Urothelium cell line (cell line): ENCODE data around the gene LRRC4C.
"Not testable (repeated sequence)": the region's sequence is repeated elsewhere in the genome, so short reads cannot be mapped to it uniquely, and the experiment has no call there.

ENCODE experiments used
- DNase-seq: peaks from one replicate; pipeline ENCODE4 v3.0.0; 2011; ENCODE audit warnings: low spot score, mixed read lengths
- FAIRE-seq: peaks from 2 replicates; lab custom pipeline; 2011; peaks lifted over from hg19 to GRCh38; lab: Jason Lieb, UNC

Gene LRRC4C

GRCh38 chr11:40924915-40925314 is 534.5 kb downstream of the LRRC4C start:
- FAIRE-seq (no peak), DNase-seq (no peak)

DNA sequence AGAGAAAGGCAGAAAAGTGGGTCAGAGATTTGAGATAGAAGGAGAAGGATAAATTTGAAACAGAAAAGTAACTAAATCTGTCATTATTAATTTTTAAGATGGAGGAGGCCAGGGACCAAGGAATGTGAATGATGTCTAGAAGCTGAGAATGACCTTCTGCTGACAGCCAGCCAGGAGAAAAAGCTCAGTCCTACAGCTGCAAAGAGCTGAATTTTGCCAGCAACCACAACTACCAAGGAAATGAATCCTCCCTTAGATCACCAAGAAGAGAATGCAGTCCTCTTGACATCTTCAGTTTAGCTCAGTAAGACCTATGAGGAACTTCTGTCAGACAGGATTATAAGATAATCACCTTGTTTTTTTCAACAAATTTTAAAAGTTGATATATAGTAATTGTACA is 538.2 kb downstream of the LRRC4C start:
- no peak for DNase-seq
- no peak for FAIRE-seq

- not testable (repeated sequence) for FAIRE-seq, DNase-seq
Measured at GRCh38 chr11:40910774-40911173, 548.7 kb downstream of the LRRC4C start.

GRCh38 chr11:40894501-40894900 is 565.0 kb downstream of the LRRC4C start:
- FAIRE-seq: no peak
- no peak for DNase-seq

DNA sequence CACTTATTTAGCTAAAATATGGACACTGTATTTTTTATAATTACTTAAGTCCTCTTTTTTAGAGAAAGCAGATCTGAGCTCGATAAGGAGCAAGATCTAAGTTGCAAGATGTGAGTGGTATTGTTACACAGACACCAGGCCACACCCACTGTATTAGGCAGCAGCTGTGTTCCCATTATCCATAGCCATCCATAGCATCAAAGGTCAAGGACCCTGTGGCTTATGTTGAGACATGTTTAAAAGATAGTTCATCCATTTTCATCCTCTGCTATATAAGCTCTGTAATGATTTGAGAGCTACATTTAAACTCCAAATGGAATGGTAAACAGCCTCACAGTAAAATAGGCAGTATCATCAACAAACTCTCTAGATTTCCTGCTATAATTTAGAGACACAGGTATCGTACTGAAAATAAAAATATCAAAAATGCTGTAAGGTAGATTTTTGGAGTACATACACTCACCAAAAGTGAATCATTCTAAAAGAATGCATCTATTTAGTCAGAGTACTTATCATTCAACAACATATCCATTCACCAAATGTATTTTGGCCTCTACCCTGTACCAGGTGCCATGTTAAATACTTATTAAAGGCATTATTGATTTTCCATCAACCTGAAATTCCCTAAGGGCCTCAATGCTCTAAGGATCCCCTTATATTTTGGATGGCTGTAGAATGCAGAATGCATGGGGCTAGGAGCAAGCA is 574.0 kb downstream of the LRRC4C start:
- no peak for FAIRE-seq
- DNase-seq: no peak

DNA sequence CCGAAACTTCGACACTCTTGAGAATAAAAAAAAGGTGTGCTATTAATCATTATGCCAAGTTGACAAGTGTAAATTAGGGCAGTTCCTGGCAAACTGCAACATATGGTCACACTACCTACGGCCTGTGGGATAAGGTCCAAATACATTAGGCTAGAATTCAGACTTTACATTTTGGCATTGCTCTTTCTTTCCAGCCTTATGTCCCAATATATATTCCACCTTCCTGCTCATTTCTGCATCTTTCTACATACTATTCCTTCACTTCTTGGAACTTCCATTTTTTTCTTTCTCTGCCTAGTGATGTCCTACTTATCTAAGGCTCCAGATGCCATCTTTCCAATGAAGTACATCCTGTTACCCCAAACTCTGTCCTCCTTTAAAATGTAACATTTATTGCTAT is 577.2 kb downstream of the LRRC4C start:
- DNase-seq (no peak), FAIRE-seq (no peak)

GRCh38 chr11:40879911-40880310 is 579.5 kb downstream of the LRRC4C start:
- no peak for DNase-seq

DNA sequence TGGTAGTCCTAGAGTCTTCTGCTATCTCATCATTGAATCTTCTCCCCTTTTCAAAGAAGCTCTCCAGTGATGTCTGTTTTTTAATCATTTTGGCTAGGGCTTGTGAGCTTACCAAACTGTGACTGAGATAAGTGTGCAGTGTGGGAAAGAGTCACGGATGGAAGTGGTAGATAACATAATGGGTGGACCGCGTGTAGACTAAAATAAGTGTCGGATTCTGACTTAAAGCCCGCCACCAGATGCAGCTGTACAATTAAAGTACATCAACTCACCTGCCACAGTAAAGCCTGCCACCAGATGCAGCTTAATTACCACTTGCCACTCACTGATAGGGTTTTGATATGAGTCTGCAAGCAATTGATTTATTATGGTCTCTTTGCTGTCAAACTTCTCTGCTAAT is 581.5 kb downstream of the LRRC4C start:
- DNase-seq (no peak), FAIRE-seq (no peak)

More at GRCh38 chr11:40879911-40880310, 579.5 kb downstream of the LRRC4C start:
- no peak for FAIRE-seq

DNA sequence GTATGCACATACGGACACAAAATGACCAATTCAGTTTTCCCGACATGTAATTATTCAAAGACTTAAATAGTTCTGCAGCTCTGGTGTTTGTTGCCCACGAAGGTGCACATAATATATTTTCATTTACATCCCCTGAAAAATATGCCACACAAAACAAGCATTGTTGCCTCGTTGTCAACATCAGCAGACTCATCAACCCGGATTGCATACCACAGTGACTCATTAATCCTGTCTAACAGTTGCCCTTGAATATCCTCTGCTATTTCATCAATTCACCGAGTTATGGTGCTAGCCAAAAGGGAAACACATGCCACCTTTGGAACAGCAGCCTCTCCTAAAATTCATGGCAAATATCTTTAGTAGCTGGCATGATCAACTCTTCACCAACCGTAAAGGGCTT is 582.2 kb downstream of the LRRC4C start:
- FAIRE-seq: peak; percentile 13

GRCh38 chr11:40867991-40868632 is 591.3 kb downstream of the LRRC4C start:
- DNase-seq: no peak

More for the DNA sequence above, 582.2 kb downstream of the LRRC4C start:
- DNase-seq: peak; percentile 68

DNA sequence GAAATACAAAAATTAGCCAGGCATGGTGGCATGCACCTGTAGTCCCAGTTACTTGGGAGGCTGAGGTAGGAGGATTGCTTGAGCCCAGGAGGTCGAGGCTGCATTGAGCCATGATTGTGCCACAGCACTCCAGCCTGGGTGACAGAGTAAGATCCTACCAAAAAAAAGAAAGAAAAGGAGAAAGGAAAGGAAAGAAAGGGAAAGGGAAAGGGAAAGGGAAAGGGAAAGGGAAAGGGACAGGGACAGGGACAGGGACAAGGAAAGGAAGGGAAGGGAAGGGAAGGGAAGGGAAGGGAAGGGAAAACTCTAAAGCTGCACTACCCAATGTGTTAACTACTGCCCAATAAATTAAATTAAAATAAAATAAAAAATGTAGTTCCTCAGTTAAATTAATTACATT is 601.7 kb downstream of the LRRC4C start:
- not testable (repeated sequence) for DNase-seq, FAIRE-seq

More at GRCh38 chr11:40867991-40868632, 591.3 kb downstream of the LRRC4C start:
- FAIRE-seq: no peak

GRCh38 chr11:40842750-40843339 is 616.6 kb downstream of the LRRC4C start:
- no peak for DNase-seq
- FAIRE-seq: no peak

- DNase-seq (no peak), FAIRE-seq (no peak)
Measured at GRCh38 chr11:40841231-40841630, 618.2 kb downstream of the LRRC4C start.

DNA sequence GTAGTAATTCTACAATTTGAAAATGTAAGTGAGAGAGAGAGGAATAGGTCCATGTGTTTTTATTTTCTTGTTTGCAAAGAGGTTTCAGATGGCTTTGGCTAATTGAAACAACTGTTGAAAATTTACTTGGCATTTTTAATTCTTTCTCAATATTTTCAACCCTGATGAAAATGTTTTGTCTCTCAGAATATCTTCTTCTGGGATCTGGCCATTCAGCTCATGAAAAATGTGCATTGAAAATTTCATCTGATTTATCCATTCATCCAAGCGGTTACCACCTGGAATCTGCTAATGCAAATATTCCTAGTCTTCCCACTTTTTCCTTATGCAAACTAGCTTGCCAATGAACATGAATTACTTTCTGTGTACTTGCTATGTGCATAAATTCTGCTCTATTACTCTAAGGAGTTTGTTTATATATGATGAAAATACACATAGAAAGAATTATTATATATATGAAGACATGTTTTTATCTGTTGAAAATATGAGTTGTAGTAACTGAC is 621.2 kb downstream of the LRRC4C start:
- FAIRE-seq: no peak

GRCh38 chr11:40827116-40827515 is 632.3 kb downstream of the LRRC4C start:
- FAIRE-seq: no peak

More for the DNA sequence above, 621.2 kb downstream of the LRRC4C start:
- no peak for DNase-seq

GRCh38 chr11:40826601-40827000 is 632.9 kb downstream of the LRRC4C start:
- DNase-seq (no peak), FAIRE-seq (no peak)

More at GRCh38 chr11:40827116-40827515, 632.3 kb downstream of the LRRC4C start:
- DNase-seq: no peak

- DNase-seq (no peak), FAIRE-seq (no peak)
Measured at GRCh38 chr11:40825201-40825834, 634.1 kb downstream of the LRRC4C start.

GRCh38 chr11:40819230-40819629 is 640.2 kb downstream of the LRRC4C start:
- DNase-seq (no peak), FAIRE-seq (no peak)

DNA sequence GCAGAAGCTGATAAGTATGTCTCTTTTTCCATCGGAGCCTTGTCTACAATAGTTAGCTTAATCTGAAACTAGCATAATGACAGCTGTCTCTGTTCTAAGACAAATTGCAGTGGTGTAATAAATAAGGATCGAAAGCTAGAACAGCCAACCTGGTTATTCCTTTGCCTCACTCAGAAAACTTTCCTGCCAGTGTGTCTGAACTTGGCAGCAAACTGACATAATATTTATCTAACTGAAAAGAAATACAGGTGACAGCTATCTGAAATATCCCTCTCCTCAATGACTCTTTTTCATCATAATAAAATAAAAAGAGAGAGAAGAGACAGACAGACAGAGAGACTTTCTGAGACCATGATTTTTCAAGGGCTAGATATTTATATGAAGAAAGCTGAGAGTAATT is 642.5 kb downstream of the LRRC4C start:
- FAIRE-seq (no peak), DNase-seq (no peak)

GRCh38 chr11:40797981-40798380 is 661.5 kb downstream of the LRRC4C start:
- DNase-seq (peak; percentile 70), FAIRE-seq (no peak)

DNA sequence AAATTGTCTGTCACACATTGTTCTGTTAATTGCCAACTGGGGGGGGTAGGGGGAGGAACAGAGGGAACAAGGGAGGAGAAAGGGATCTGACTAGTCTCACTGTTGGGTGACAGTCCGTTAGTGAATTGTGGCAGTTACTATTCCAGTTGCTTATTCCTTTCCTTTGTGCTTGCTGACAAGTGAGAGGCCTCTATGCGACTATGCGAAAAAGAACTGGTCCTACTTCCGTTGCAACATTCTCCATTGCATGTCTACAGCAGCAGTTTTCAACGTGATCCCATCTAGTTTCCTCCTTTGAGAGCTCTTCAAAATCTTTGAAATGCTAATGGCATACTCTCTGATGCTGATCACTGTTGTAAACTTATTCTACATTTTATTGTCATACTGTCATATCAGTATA is 672.2 kb downstream of the LRRC4C start:
- no peak for DNase-seq
- no peak for FAIRE-seq
